Measurements from ENCODE around the gene FAT4.

Gene FAT4

GRCh38 chr4:125303058-125303457 is 11.7 kb upstream of the FAT4 start:
- Histone ChIP-seq H3K9me3 (ENCODE audit: control insufficient read depth in 2 of 2, low read length in 2 of 2) (no peaks in the 10 kb centered on the region), H3K36me3 (ENCODE audit: control insufficient read depth in 2 of 2, insufficient read depth in 2 of 2, low read length in 2 of 2) (no peaks in the 10 kb centered on the region), H3K27me3 (ENCODE audit: control insufficient read depth in 1 of 2, insufficient read depth in 2 of 2, low read length in 2 of 2) (no peaks in the 10 kb centered on the region), H3K27ac (ENCODE audit: low read length) (no peak overlapping the region), H3K9ac (ENCODE audit: low read length in 2 of 2) (no peak overlapping the region), H3K4me1 (ENCODE audit: control insufficient read depth, insufficient read depth, low read length) (no peaks in the 10 kb centered on the region), H3K4me3 (ENCODE audit: low read length in 2 of 2) (no peak overlapping the region)

GRCh38 chr4:125303821-125304220 is 10.9 kb upstream of the FAT4 start:
- H3K27me3 ChIP-seq (ENCODE audit: control insufficient read depth in 1 of 2, insufficient read depth in 2 of 2, low read length in 2 of 2) = no peaks in the 10 kb centered on the region
- H3K27ac ChIP-seq (ENCODE audit: low read length) = no peak overlapping the region
- H3K36me3 ChIP-seq (ENCODE audit: control insufficient read depth in 2 of 2, insufficient read depth in 2 of 2, low read length in 2 of 2) = no peaks in the 10 kb centered on the region
- H3K9me3 ChIP-seq (ENCODE audit: control insufficient read depth in 2 of 2, low read length in 2 of 2) = no peaks in the 10 kb centered on the region
- H3K4me3 ChIP-seq (ENCODE audit: low read length in 2 of 2) = no peak overlapping the region
- no peaks in the 10 kb centered on the region for H3K4me1 ChIP-seq (ENCODE audit: control insufficient read depth, insufficient read depth, low read length)
- H3K9ac ChIP-seq (ENCODE audit: low read length in 2 of 2) = no peak overlapping the region

GRCh38 chr4:125306112-125306511 is 8.6 kb upstream of the FAT4 start:
- no peak overlapping the region for H3K4me3 ChIP-seq (ENCODE audit: low read length in 2 of 2)
- no peak overlapping the region for H3K27ac ChIP-seq (ENCODE audit: low read length)
- no peak overlapping the region for H3K9ac ChIP-seq (ENCODE audit: low read length in 2 of 2)
- H3K9me3 ChIP-seq (ENCODE audit: control insufficient read depth in 2 of 2, low read length in 2 of 2) = no peaks in the 10 kb centered on the region
- H3K27me3 ChIP-seq (ENCODE audit: control insufficient read depth in 1 of 2, insufficient read depth in 2 of 2, low read length in 2 of 2) = no peaks in the 10 kb centered on the region
- H3K36me3 ChIP-seq (ENCODE audit: control insufficient read depth in 2 of 2, insufficient read depth in 2 of 2, low read length in 2 of 2) = no peaks in the 10 kb centered on the region
- no peaks in the 10 kb centered on the region for H3K4me1 ChIP-seq (ENCODE audit: control insufficient read depth, insufficient read depth, low read length)

DNA sequence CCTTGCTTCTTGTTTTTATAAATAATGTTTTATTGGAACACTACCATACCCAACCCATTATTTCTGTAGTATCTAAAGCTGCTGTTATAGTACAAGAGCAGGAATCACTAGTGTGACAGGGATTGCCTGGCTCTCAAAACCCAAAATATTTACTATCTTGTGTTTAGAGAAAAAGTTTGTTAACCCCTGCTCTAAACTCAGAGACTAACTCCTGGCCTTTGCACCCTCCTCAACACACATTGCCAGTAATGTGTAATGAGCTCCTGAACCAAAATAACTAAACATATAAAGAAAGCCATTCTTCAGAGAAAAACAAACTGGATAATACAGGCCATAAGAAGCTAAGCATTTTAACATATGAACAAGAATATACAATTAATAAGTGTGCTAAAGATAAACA is 8.2 kb upstream of the FAT4 start:
- no peak overlapping the region for H3K9ac ChIP-seq (ENCODE audit: low read length in 2 of 2)
- H3K4me3 ChIP-seq (ENCODE audit: low read length in 2 of 2) = no peak overlapping the region
- no peaks in the 10 kb centered on the region for H3K36me3 ChIP-seq (ENCODE audit: control insufficient read depth in 2 of 2, insufficient read depth in 2 of 2, low read length in 2 of 2)
- H3K27me3 ChIP-seq (ENCODE audit: control insufficient read depth in 1 of 2, insufficient read depth in 2 of 2, low read length in 2 of 2) = no peaks in the 10 kb centered on the region
- H3K9me3 ChIP-seq (ENCODE audit: control insufficient read depth in 2 of 2, low read length in 2 of 2) = no peaks in the 10 kb centered on the region
- H3K4me1 ChIP-seq (ENCODE audit: control insufficient read depth, insufficient read depth, low read length) = no peaks in the 10 kb centered on the region
- H3K27ac ChIP-seq (ENCODE audit: low read length) = no peak overlapping the region

GRCh38 chr4:125311503-125311902 is 3.3 kb upstream of the FAT4 start:
- no peak overlapping the region for H3K4me3 ChIP-seq (ENCODE audit: low read length in 2 of 2)
- H3K4me1 ChIP-seq (ENCODE audit: control insufficient read depth, insufficient read depth, low read length) = peaks cover 9% of the 10 kb centered on the region
- H3K27me3 ChIP-seq (ENCODE audit: control insufficient read depth in 1 of 2, insufficient read depth in 2 of 2, low read length in 2 of 2) = no peaks in the 10 kb centered on the region
- no peaks in the 10 kb centered on the region for H3K36me3 ChIP-seq (ENCODE audit: control insufficient read depth in 2 of 2, insufficient read depth in 2 of 2, low read length in 2 of 2)
- H3K9me3 ChIP-seq (ENCODE audit: control insufficient read depth in 2 of 2, low read length in 2 of 2) = no peaks in the 10 kb centered on the region
- H3K9ac ChIP-seq (ENCODE audit: low read length in 2 of 2) = no peak overlapping the region
- H3K27ac ChIP-seq (ENCODE audit: low read length) = no peak overlapping the region

DNA sequence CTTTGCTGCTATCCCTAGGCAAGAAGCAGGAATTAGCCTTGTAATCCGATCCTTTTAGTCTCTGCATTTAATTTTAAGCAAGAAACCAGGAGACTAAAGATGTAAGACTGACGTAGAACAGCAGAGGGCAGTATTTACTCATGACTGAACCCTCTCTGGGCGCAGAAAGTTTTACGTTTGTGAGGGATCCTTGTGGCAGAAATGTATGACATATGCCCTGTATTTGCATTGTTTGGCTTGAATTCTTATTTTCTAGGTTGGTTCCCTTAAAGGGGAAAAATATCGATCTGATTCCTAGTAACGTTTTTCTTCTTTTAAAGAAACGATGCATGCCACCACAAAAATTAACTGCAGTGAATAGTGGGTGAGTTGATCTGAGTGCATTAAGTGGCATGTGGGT is 1.3 kb upstream of the FAT4 start:
- peaks cover 27% of the 10 kb centered on the region for H3K4me1 ChIP-seq (ENCODE audit: control insufficient read depth, insufficient read depth, low read length)
- no peaks in the 10 kb centered on the region for H3K9me3 ChIP-seq (ENCODE audit: control insufficient read depth in 2 of 2, low read length in 2 of 2)
- peaks cover 0 to 2% of the 10 kb centered on the region in 2 donors for H3K36me3 ChIP-seq (ENCODE audit: control insufficient read depth in 2 of 2, insufficient read depth in 2 of 2, low read length in 2 of 2)
- H3K27ac ChIP-seq (ENCODE audit: low read length) = no peak overlapping the region
- no peaks in the 10 kb centered on the region for H3K27me3 ChIP-seq (ENCODE audit: control insufficient read depth in 1 of 2, insufficient read depth in 2 of 2, low read length in 2 of 2)
- peak overlapping the region in 1 of 2 donors; percentile 16 for H3K4me3 ChIP-seq (ENCODE audit: low read length in 2 of 2)
- H3K9ac ChIP-seq (ENCODE audit: low read length in 2 of 2) = no peak overlapping the region

GRCh38 chr4:125313989-125314667 is 627 bp upstream of the FAT4 start:
- peaks cover 3 to 7% of the 10 kb centered on the region in 2 donors for H3K36me3 ChIP-seq (ENCODE audit: control insufficient read depth in 2 of 2, insufficient read depth in 2 of 2, low read length in 2 of 2)
- H3K27me3 ChIP-seq (ENCODE audit: control insufficient read depth in 1 of 2, insufficient read depth in 2 of 2, low read length in 2 of 2) = no peaks in the 10 kb centered on the region
- H3K27ac ChIP-seq (ENCODE audit: low read length) = peak overlapping the region; percentile 95
- H3K4me3 ChIP-seq (ENCODE audit: low read length in 2 of 2) = peak overlapping the region; percentile 90 to 99
- H3K9me3 ChIP-seq (ENCODE audit: control insufficient read depth in 2 of 2, low read length in 2 of 2) = no peaks in the 10 kb centered on the region
- peak overlapping the region; percentile 41 to 51 for H3K9ac ChIP-seq (ENCODE audit: low read length in 2 of 2)
- peaks cover 34% of the 10 kb centered on the region for H3K4me1 ChIP-seq (ENCODE audit: control insufficient read depth, insufficient read depth, low read length)

GRCh38 chr4:125315576-125316400 is 1.0 kb downstream of the FAT4 start:
- no peaks in the 10 kb centered on the region for H3K9me3 ChIP-seq (ENCODE audit: control insufficient read depth in 2 of 2, low read length in 2 of 2)
- H3K36me3 ChIP-seq (ENCODE audit: control insufficient read depth in 2 of 2, insufficient read depth in 2 of 2, low read length in 2 of 2) = peaks cover 3 to 9% of the 10 kb centered on the region in 2 donors
- H3K27ac ChIP-seq (ENCODE audit: low read length) = peak overlapping the region; percentile 95
- peak overlapping the region; percentile 83 to 88 for H3K9ac ChIP-seq (ENCODE audit: low read length in 2 of 2)
- H3K4me3 ChIP-seq (ENCODE audit: low read length in 2 of 2) = peak overlapping the region; percentile 90 to 99
- peaks cover 39% of the 10 kb centered on the region for H3K4me1 ChIP-seq (ENCODE audit: control insufficient read depth, insufficient read depth, low read length)
- no peaks in the 10 kb centered on the region for H3K27me3 ChIP-seq (ENCODE audit: control insufficient read depth in 1 of 2, insufficient read depth in 2 of 2, low read length in 2 of 2)

DNA sequence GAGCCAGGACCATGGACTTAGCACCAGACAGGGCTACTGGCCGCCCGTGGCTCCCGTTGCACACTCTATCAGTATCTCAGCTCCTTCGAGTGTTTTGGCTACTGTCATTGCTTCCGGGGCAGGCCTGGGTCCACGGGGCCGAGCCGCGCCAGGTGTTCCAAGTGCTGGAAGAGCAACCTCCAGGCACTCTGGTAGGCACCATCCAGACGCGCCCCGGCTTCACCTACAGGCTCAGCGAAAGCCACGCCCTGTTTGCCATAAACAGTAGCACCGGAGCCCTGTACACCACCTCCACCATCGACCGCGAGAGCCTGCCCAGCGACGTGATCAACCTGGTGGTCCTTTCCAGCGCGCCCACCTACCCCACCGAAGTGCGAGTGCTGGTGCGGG is 1.6 kb downstream of the FAT4 start:
- Histone ChIP-seq H3K4me1 (ENCODE audit: control insufficient read depth, insufficient read depth, low read length) (peaks cover 39% of the 10 kb centered on the region), H3K9ac (ENCODE audit: low read length in 2 of 2) (peak overlapping the region; percentile 83 to 88), H3K27me3 (ENCODE audit: control insufficient read depth in 1 of 2, insufficient read depth in 2 of 2, low read length in 2 of 2) (no peaks in the 10 kb centered on the region), H3K36me3 (ENCODE audit: control insufficient read depth in 2 of 2, insufficient read depth in 2 of 2, low read length in 2 of 2) (peaks cover 3 to 9% of the 10 kb centered on the region in 2 donors), H3K27ac (ENCODE audit: low read length) (peak overlapping the region; percentile 95), H3K4me3 (ENCODE audit: low read length in 2 of 2) (peak overlapping the region; percentile 90 to 99), H3K9me3 (ENCODE audit: control insufficient read depth in 2 of 2, low read length in 2 of 2) (no peaks in the 10 kb centered on the region)

DNA sequence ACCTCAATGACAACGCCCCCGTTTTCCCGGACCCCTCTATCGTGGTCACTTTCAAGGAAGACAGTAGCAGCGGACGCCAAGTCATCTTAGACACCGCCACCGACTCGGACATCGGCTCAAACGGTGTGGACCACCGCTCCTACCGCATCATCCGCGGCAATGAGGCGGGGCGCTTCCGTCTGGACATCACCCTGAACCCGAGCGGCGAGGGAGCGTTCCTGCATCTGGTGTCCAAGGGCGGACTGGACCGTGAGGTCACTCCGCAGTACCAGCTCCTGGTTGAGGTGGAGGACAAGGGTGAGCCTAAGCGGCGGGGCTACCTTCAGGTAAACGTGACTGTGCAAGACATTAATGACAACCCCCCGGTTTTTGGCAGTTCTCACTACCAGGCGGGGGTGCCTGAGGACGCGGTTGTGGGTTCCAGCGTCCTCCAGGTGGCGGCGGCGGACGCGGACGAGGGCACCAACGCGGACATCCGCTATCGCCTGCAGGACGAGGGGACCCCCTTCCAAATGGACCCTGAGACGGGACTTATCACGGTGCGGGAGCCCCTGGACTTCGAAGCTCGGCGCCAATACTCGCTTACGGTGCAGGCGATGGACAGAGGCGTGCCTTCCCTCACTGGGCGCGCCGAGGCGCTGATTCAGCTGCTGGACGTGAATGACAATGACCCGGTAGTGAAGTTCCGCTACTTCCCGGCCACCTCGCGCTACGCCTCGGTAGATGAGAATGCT is 2.2 kb downstream of the FAT4 start:
- Histone ChIP-seq H3K9me3 (ENCODE audit: control insufficient read depth in 2 of 2, low read length in 2 of 2) (no peaks in the 10 kb centered on the region), H3K4me3 (ENCODE audit: low read length in 2 of 2) (peak overlapping the region; percentile 90 to 99), H3K36me3 (ENCODE audit: control insufficient read depth in 2 of 2, insufficient read depth in 2 of 2, low read length in 2 of 2) (peaks cover 3 to 9% of the 10 kb centered on the region in 2 donors), H3K27me3 (ENCODE audit: control insufficient read depth in 1 of 2, insufficient read depth in 2 of 2, low read length in 2 of 2) (no peaks in the 10 kb centered on the region), H3K27ac (ENCODE audit: low read length) (peak overlapping the region; percentile 95), H3K4me1 (ENCODE audit: control insufficient read depth, insufficient read depth, low read length) (peaks cover 39% of the 10 kb centered on the region), H3K9ac (ENCODE audit: low read length in 2 of 2) (peak overlapping the region; percentile 83 to 88)
